HG03354 (cell line): ENCODE results near the gene FAM120A.

Source experiments
- ATAC-seq: cut with Tn5 transposase; IDR thresholded peaks from one replicate; pipeline ENCODE4 v1.9.1; 2021; ENCODE audit warnings: mild to moderate bottlenecking; ENCODE audit not compliant: unreplicated experiment, poor library complexity, severe bottlenecking

FAM120A gene

GRCh38 chr9:93588641-93589609, 137.4 kb downstream of the FAM120A start:
- no peak for ATAC-seq

- ATAC-seq: no peak
Measured at GRCh38 chr9:93589688-93590087, 138.2 kb downstream of the FAM120A start.

GRCh38 chr9:93590609-93591234, 139.2 kb downstream of the FAM120A start:
- ATAC-seq: no peak

GRCh38 chr9:93591301-93592007, 140.0 kb downstream of the FAM120A start:
- ATAC-seq: no peak

GRCh38 chr9:93592008-93592642, 140.6 kb downstream of the FAM120A start:
- ATAC-seq: no peak

- ATAC-seq: no peak
Measured at GRCh38 chr9:93592643-93593021, 141.1 kb downstream of the FAM120A start.

GRCh38 chr9:93593144-93593658, 141.7 kb downstream of the FAM120A start:
- ATAC-seq: no peak

GRCh38 chr9:93594041-93594756, 142.7 kb downstream of the FAM120A start:
- no peak for ATAC-seq

GRCh38 chr9:93595461-93595860, 144.0 kb downstream of the FAM120A start:
- no peak for ATAC-seq

- ATAC-seq: no peak
Measured at GRCh38 chr9:93595861-93596365, 144.4 kb downstream of the FAM120A start.

GRCh38 chr9:93596399-93596798, 144.9 kb downstream of the FAM120A start:
- no peak for ATAC-seq

GRCh38 chr9:93597142-93597706, 145.7 kb downstream of the FAM120A start:
- ATAC-seq: no peak

GRCh38 chr9:93597871-93598646, 146.6 kb downstream of the FAM120A start:
- no peak for ATAC-seq

GRCh38 chr9:93598647-93599241, 147.3 kb downstream of the FAM120A start:
- no peak for ATAC-seq

GRCh38 chr9:93599571-93600403, 148.3 kb downstream of the FAM120A start:
- no peak for ATAC-seq

- no peak for ATAC-seq
Measured at GRCh38 chr9:93600504-93600903, 149.0 kb downstream of the FAM120A start.

- ATAC-seq: no peak
Measured at GRCh38 chr9:93601063-93601462, 149.6 kb downstream of the FAM120A start.
